ENCODE measurements around the gene ADGRD1. TPM values are rescaled to one million over a fixed set of nuclear protein-coding genes. Genes with fewer than 3 reads are reported as not detected.

ADGRD1 gene
- polyA plus RNA-seq, 1 of the 3 experiments (the other 2 are of a cell fraction) = not detected

GRCh38 chr12:131066207-131066885 is 112.6 kb downstream of the ADGRD1 start (continued):
- TF ChIP-seq ZBTB33 (IDR thresholded peaks at IDR 0.05; ENCODE audit: borderline replicate concordance, low read depth) (no peak), EZH2phosphoT487 (IDR thresholded peaks at IDR 0.05; ENCODE audit: borderline replicate concordance, low read depth) (no peak)

GRCh38 chr12:131066886-131067490 is 113.3 kb downstream of the ADGRD1 start:
- no peak overlapping the region for H2AFZ ChIP-seq (ENCODE audit: low read depth)
- H3K9ac ChIP-seq = no peak overlapping the region
- no peaks in the 10 kb centered on the region for H3K27me3 ChIP-seq (ENCODE audit: insufficient read depth)
- H3K4me2 ChIP-seq = no peak overlapping the region
- H3K36me3 ChIP-seq (replicated peaks in 1 of 2; ENCODE audit: control insufficient read depth in 1 of 2, insufficient read depth in 2 of 2, low read length in 1 of 2) = no peaks in the 10 kb centered on the region
- H3K79me2 ChIP-seq (ENCODE audit: insufficient read depth) = no peaks in the 10 kb centered on the region
- 49% methylated on average over 14 of the region's 14 CpGs for WGBS (ENCODE audit: low lambda C conversion rate)
- no peak overlapping the region for H3K4me3 ChIP-seq (ENCODE audit: low read depth in 2 of 2, low read length in 1 of 2)
- no peak overlapping the region for H3K27ac ChIP-seq (ENCODE audit: low read depth in 2 of 2, low read length in 1 of 2)
- TF ChIP-seq MXI1 (IDR thresholded peaks at IDR 0.05; ENCODE audit: low read depth, low read length) (no peak), CHD2 (IDR thresholded peaks at IDR 0.05; ENCODE audit: low read length, partially characterized antibody) (no peak), EP300 (IDR thresholded peaks at IDR 0.05; ENCODE audit: borderline replicate concordance in 1 of 2, low read depth in 1 of 2, low read length in 1 of 2) (no peak), GABPA (IDR thresholded peaks at IDR 0.05; ENCODE audit: low read depth) (no peak), ELF1 (IDR thresholded peaks at IDR 0.05) (no peak), CTCF (IDR thresholded peaks at IDR 0.05) (no peak), YY1 (IDR thresholded peaks at IDR 0.05; ENCODE audit: low read depth) (no peak), RCOR1 (IDR thresholded peaks at IDR 0.05; ENCODE audit: low read length) (no peak), JUND (IDR thresholded peaks at IDR 0.05) (no peak), NRF1 (IDR thresholded peaks at IDR 0.05; ENCODE audit: low read depth, low read length) (no peak), PBX3 (IDR thresholded peaks at IDR 0.05) (no peak), FOXJ3 (CRISPR knock-in tag; IDR thresholded peaks at IDR 0.05) (no peak), IRF3 (IDR thresholded peaks at IDR 0.05; ENCODE audit: low read depth, low read length) (no peak), GATA2 (CRISPR knock-in tag; IDR thresholded peaks at IDR 0.05) (no peak), TCF12 (IDR thresholded peaks at IDR 0.05) (no peak)
- ChIA-PET CTCF (no interaction called here), POLR2A (no interaction called here)
- H3F3A ChIP-seq (replicated peaks; ENCODE audit: insufficient read depth) = no peaks in the 10 kb centered on the region
- H3K4me1 ChIP-seq (ENCODE audit: control insufficient read depth in 1 of 2, insufficient read depth in 2 of 2, low read depth in 1 of 2, low read length in 1 of 2) = no peaks in the 10 kb centered on the region
- H4K20me1 ChIP-seq (ENCODE audit: insufficient read depth) = no peaks in the 10 kb centered on the region
- no peaks in the 10 kb centered on the region for H3K9me2 ChIP-seq
- H3K9me3 ChIP-seq = no peaks in the 10 kb centered on the region
- DNase-seq = no peak

All from SK-N-SH (cell line).